ENCODE measurements around the gene MKNK2.

- TF ChIP-seq CTCF (IDR thresholded peaks at IDR 0.05) (no peak), POLR2A (IDR thresholded peaks at IDR 0.05) (no peak)
These were observed 27.0 kb upstream of the MKNK2 start for GRCh38 chr19:2077833-2078619.
